Measurements from ENCODE around the gene HNRNPH2.

GRCh38 chrX:101394372-101394771 lies 13.7 kb upstream of the HNRNPH2 start:
- TF ChIP-seq CTCF (IDR thresholded peaks at IDR 0.05) (no peak), POLR2A (IDR thresholded peaks at IDR 0.05) (no peak)

Measured in adrenal gland (tissue), 5 donors.